A549 (cell line): ENCODE data around the gene DNAJC7. TPM values are rescaled to one million over a fixed set of nuclear protein-coding genes. Genes with fewer than 3 reads are reported as not detected.

Experiments used
- ATAC-seq, 2 experiments: fragments of 200-7000 bp in 1 of 2; fragments of >200 bp in 1 of 2; cut with Nextera tagmentation in 1 of 2; cut with Tn5 transposase in 1 of 2; 3 replicates each; pipeline versions ENCODE4 v1.8.0 to v1.9.1; 2018 to 2020; ENCODE audit warnings: mild to moderate bottlenecking in 1 of 2, moderate library complexity in 1 of 2
- CTCF ChIA-PET: fragments of 300-600 bp; sonication (Branson Sonifier 250); formaldehyde crosslinking; extraction: SDS; loops from one replicate; lab custom pipeline; 2021; ENCODE audit warnings: antibody characterized with exemption, inconsistent platforms; lab: Yijun Ruan, JAX
- POLR2A ChIA-PET: fragments of 350-600 bp; formaldehyde crosslinking; extraction: SDS; loops from one replicate; lab custom pipeline; 2021; ENCODE audit warnings: antibody characterized with exemption, inconsistent platforms; lab: Yijun Ruan, JAX
- DNase-seq, 2 experiments: peaks; one replicate each; pipeline versions ENCODE4 v3.0.0 to v3.0.0-alpha.2; 2011 to 2016; ENCODE audit warnings: low read depth in 1 of 2, low spot score in 1 of 2
- FAIRE-seq: peaks from 2 replicates; lab custom pipeline; 2011; peaks lifted over from hg19 to GRCh38; lab: Jason Lieb, UNC
- H3K27ac ChIP-seq, 2 experiments: fragments of >200 bp; sonication (Bioruptor Twin); formaldehyde crosslinking; 3 replicates each; pipeline ENCODE4 v1.5.1; 2016 to 2017
- H3K4me1 ChIP-seq: fragments of >200 bp; sonication (Bioruptor Twin); formaldehyde crosslinking; 3 replicates; pipeline ENCODE4 v1.6.1; 2016
- H3K4me2 ChIP-seq: fragments of >200 bp; sonication (Bioruptor Twin); formaldehyde crosslinking; 3 replicates; pipeline ENCODE4 v1.6.1; 2016
- H3K4me3 ChIP-seq: fragments of >200 bp; sonication (Bioruptor Twin); formaldehyde crosslinking; 3 replicates; pipeline ENCODE4 v1.5.1; 2016
- H3K9me3 ChIP-seq: fragments of >200 bp; sonication (Bioruptor Twin); formaldehyde crosslinking; 3 replicates; pipeline ENCODE4 v1.6.1; 2016
- CBX8 ChIP-seq: fragments of 200-600 bp; sonication (generic); IDR thresholded peaks from 2 replicates; pipeline ENCODE4 v1.6.1; 2016
- CEBPB ChIP-seq, 2 experiments: fragments of >200 bp in 1 of 2; sonication (Bioruptor Twin) in 1 of 2; formaldehyde crosslinking in 1 of 2; IDR thresholded peaks; 2 replicates each; pipeline ENCODE4 v1.6.1; 2012 to 2016
- CHD4 ChIP-seq: fragments of 200-600 bp; sonication (generic); IDR thresholded peaks from 2 replicates; pipeline ENCODE4 v1.6.1; 2016; ENCODE audit warnings: antibody characterized with exemption, mild to moderate bottlenecking, borderline replicate concordance
- FOSB ChIP-seq: fragments of 250-450 bp; sonication (Bioruptor Pico); IDR thresholded peaks from 2 replicates; pipeline ENCODE4 v1.5.0; 2020; ENCODE audit warnings: mild to moderate bottlenecking, moderate library complexity
- FOXS1 ChIP-seq: fragments of 250-450 bp; sonication (Bioruptor Pico); IDR thresholded peaks from 2 replicates; pipeline ENCODE4 v1.5.0; 2020; ENCODE audit warnings: mild to moderate bottlenecking, moderate library complexity
- HOXA7 ChIP-seq: fragments of 250-450 bp; sonication (Bioruptor Pico); IDR thresholded peaks from 2 replicates; pipeline ENCODE4 v1.5.0; 2020; ENCODE audit warnings: mild to moderate bottlenecking, moderate library complexity
- HOXB5 ChIP-seq: fragments of 250-450 bp; sonication (Bioruptor Pico); IDR thresholded peaks from 2 replicates; pipeline ENCODE4 v1.5.0; 2020; ENCODE audit warnings: mild to moderate bottlenecking, moderate library complexity
- JUNB ChIP-seq: fragments of >200 bp; sonication (Bioruptor Twin); formaldehyde crosslinking; IDR thresholded peaks from 2 replicates; pipeline ENCODE4 v1.6.1; 2016
- KDM5A ChIP-seq: fragments of 200-600 bp; sonication (generic); IDR thresholded peaks from 2 replicates; pipeline ENCODE4 v1.6.1; 2016; ENCODE audit warnings: antibody characterized with exemption, mild to moderate bottlenecking
- MAZ ChIP-seq: fragments of 150-350 bp; IDR thresholded peaks from 2 replicates; pipeline ENCODE4 v1.6.1; 2014; ENCODE audit warnings: antibody characterized with exemption, low read depth, low read length, borderline replicate concordance
- MYC ChIP-seq: IDR thresholded peaks from 2 replicates; pipeline ENCODE4 v1.6.1; 2012; ENCODE audit warnings: mild to moderate bottlenecking, inconsistent platforms, low read length, improper control_type of control experiment, borderline replicate concordance
- NFE2L2 ChIP-seq: fragments of 150-350 bp; conservative IDR thresholded peaks from 2 replicates; pipeline ENCODE4 v1.6.1; 2014; ENCODE audit warnings: low read length
- NPAS2 ChIP-seq: fragments of 250-450 bp; sonication (Bioruptor Pico); IDR thresholded peaks from 2 replicates; pipeline ENCODE4 v1.8.0; 2022; ENCODE audit warnings: mild to moderate bottlenecking, moderate library complexity, borderline replicate concordance
- PHF8 ChIP-seq: fragments of 200-600 bp; sonication (generic); IDR thresholded peaks from 2 replicates; pipeline ENCODE4 v1.6.1; 2016; ENCODE audit warnings: low read depth, mild to moderate bottlenecking, antibody characterized with exemption, moderate library complexity, borderline replicate concordance
- POLR2A ChIP-seq: IDR thresholded peaks from 2 replicates; pipeline ENCODE4 v1.6.1; 2012; ENCODE audit warnings: mild to moderate bottlenecking, low read length
- RAD21 ChIP-seq, 2 experiments: fragments of >200 bp in 1 of 2; sonication (Bioruptor Twin) in 1 of 2; formaldehyde crosslinking in 1 of 2; IDR thresholded peaks in 1 of 2; conservative IDR thresholded peaks in 1 of 2; 2 replicates in 1 of 2; 3 replicates in 1 of 2; pipeline ENCODE4 v1.6.1; 2012 to 2018; ENCODE audit warnings: inconsistent platforms in 1 of 2
- RCOR1 ChIP-seq: fragments of 150-350 bp; IDR thresholded peaks from 2 replicates; pipeline ENCODE4 v1.6.1; 2014; ENCODE audit warnings: antibody characterized with exemption, low read length, low read depth
- RFX5 ChIP-seq: fragments of 450-650 bp; IDR thresholded peaks from 2 replicates; pipeline ENCODE4 v1.7.1; 2014; ENCODE audit warnings: antibody characterized with exemption, mild to moderate bottlenecking, moderate library complexity
- SMC3 ChIP-seq: fragments of >200 bp; sonication (Bioruptor Twin); formaldehyde crosslinking; IDR thresholded peaks from 3 replicates; pipeline ENCODE4 v1.6.1; 2018; ENCODE audit warnings: inconsistent platforms
- SREBF2 ChIP-seq: fragments of 450-650 bp; IDR thresholded peaks from 2 replicates; pipeline ENCODE4 v1.6.1; 2014; ENCODE audit warnings: mild to moderate bottlenecking, moderate library complexity
- TP53 ChIP-seq: fragments of 250-450 bp; sonication (Bioruptor Pico); IDR thresholded peaks from 2 replicates; pipeline ENCODE4 v1.5.0; 2021; ENCODE audit warnings: mild to moderate bottlenecking, moderate library complexity
- ZFP36 ChIP-seq: fragments of 450-650 bp; IDR thresholded peaks from 2 replicates; pipeline ENCODE4 v1.6.1; 2014; ENCODE audit warnings: borderline replicate concordance; ENCODE audit not compliant: partially characterized antibody
- WGBS: methylation state at CpG from one replicate; pipeline ENCODE4 v1.1.6; 2017; ENCODE audit errors: missing lambda C conversion rate; 5-methylcytosine and 5-hydroxymethylcytosine counted together
- polyA plus RNA-seq, 4 experiments: library from polyadenylated mRNA; depleted of rRNA in 3 of 4; stranded (reverse); fragments of >200 nt; fragmentation: RNase III in 1 of 4; extraction: RNeasy Plus Mini Kit Qiagen cat#74134 plus additional on column Dnase treatment in 1 of 4; gene quantifications; 2 replicates in 3 of 4; 3 replicates in 1 of 4; pipeline ENCODE4 v1.2.3, GENCODE V29; 2011 to 2017
- TF ChIP-seq, protein P1 (sequence below): fragments of >200 bp; sonication (Bioruptor Twin); formaldehyde crosslinking; IDR thresholded peaks from 3 replicates; pipeline ENCODE4 v1.5.1; 2016
- TF ChIP-seq, protein P2 (sequence below): fragments of 450-650 bp; IDR thresholded peaks from 2 replicates; pipeline ENCODE4 v1.6.1; 2014; ENCODE audit warnings: antibody characterized with exemption
- TF ChIP-seq, protein P3 (sequence below): fragments of 250-450 bp; sonication (Bioruptor Pico); IDR thresholded peaks from 2 replicates; pipeline ENCODE4 v1.5.0; 2020; ENCODE audit warnings: low read depth, mild to moderate bottlenecking, moderate library complexity
- TF ChIP-seq, protein P4 (sequence below): fragments of 150-350 bp; IDR thresholded peaks from 2 replicates; pipeline ENCODE4 v1.6.1; 2014; ENCODE audit warnings: low read depth, mild to moderate bottlenecking, low read length
- TF ChIP-seq, protein P5 (sequence below): IDR thresholded peaks from 2 replicates; pipeline ENCODE4 v1.6.1; 2012

The DNAJC7 gene
- polyA plus RNA-seq, 2 of the 4 experiments (the other 2 are of a cell fraction) = 95.3 to 148 TPM

DNA sequence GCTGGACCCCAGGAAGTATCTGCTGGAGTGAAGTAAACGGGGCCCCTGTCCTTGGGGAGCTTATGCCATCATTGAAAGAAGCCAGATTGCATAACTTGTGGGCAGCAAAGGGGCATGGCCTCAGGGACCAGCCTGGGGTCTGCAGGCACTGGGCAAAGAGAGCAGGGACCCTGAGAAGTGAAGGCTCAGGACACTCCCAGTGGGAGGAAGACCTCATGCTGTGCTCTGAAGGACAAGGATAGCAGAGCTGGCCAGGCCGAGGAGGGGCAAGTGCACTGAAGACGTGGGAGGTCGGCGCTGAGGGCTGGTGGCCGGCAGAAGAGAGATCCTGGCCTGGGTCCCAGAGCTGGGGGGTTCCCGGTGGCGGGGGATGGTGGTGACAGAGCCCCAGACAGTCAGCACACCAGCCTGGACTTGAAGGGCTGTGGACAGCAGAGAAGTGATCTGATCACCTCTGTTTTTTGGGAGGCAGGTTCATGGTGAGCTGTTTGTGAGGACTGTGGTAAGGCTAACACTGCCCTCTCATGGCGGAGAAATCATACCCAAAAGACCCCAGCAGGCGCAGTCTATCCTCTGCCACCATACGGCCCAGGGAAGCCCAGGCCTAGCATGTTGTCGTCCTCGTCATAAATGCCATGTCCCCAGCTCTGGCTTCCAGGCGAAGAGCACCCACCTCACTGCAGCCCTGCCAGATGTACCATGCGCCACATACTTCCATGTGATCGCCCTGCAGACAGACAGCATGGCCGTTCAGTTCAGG lies 57.7 kb downstream of the DNAJC7 start:
- TF ChIP-seq JUNB (no peak), CEBPB (IDR thresholded peaks at IDR 0.05) (peak in 1 of 2 experiments; percentile 24; a peak in 1 of 4 replicates), SREBF2 (no peak), NFE2L2 (no peak), HOXB5 (no peak), FOSB (no peak), KDM5A (no peak), MYC (no peak), RAD21 (conservative IDR thresholded peaks at IDR 0.05 in 1 of 2, IDR thresholded peaks at IDR 0.05 in 1 of 2) (peak; percentile 88 to 94), SMC3 (peak; percentile 82), NPAS2 (CRISPR knock-in tag) (no peak), TP53 (no peak), POLR2A (no peak), RCOR1 (no peak), MAZ (no peak), CHD4 (no peak), HOXA7 (CRISPR knock-in tag) (no peak), FOXS1 (no peak), ZFP36 (no peak), PHF8 (no peak), RFX5 (no peak), CBX8 (no peak)
- TF ChIP-seq, protein P1, sequence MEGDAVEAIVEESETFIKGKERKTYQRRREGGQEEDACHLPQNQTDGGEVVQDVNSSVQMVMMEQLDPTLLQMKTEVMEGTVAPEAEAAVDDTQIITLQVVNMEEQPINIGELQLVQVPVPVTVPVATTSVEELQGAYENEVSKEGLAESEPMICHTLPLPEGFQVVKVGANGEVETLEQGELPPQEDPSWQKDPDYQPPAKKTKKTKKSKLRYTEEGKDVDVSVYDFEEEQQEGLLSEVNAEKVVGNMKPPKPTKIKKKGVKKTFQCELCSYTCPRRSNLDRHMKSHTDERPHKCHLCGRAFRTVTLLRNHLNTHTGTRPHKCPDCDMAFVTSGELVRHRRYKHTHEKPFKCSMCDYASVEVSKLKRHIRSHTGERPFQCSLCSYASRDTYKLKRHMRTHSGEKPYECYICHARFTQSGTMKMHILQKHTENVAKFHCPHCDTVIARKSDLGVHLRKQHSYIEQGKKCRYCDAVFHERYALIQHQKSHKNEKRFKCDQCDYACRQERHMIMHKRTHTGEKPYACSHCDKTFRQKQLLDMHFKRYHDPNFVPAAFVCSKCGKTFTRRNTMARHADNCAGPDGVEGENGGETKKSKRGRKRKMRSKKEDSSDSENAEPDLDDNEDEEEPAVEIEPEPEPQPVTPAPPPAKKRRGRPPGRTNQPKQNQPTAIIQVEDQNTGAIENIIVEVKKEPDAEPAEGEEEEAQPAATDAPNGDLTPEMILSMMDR = peak; percentile 84
- TF ChIP-seq, protein P2, sequence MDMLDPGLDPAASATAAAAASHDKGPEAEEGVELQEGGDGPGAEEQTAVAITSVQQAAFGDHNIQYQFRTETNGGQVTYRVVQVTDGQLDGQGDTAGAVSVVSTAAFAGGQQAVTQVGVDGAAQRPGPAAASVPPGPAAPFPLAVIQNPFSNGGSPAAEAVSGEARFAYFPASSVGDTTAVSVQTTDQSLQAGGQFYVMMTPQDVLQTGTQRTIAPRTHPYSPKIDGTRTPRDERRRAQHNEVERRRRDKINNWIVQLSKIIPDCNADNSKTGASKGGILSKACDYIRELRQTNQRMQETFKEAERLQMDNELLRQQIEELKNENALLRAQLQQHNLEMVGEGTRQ = no peak
- TF ChIP-seq, protein P3, sequence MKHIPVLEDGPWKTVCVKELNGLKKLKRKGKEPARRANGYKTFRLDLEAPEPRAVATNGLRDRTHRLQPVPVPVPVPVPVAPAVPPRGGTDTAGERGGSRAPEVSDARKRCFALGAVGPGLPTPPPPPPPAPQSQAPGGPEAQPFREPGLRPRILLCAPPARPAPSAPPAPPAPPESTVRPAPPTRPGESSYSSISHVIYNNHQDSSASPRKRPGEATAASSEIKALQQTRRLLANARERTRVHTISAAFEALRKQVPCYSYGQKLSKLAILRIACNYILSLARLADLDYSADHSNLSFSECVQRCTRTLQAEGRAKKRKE (CRISPR knock-in tag) = no peak
- TF ChIP-seq, protein P4, sequence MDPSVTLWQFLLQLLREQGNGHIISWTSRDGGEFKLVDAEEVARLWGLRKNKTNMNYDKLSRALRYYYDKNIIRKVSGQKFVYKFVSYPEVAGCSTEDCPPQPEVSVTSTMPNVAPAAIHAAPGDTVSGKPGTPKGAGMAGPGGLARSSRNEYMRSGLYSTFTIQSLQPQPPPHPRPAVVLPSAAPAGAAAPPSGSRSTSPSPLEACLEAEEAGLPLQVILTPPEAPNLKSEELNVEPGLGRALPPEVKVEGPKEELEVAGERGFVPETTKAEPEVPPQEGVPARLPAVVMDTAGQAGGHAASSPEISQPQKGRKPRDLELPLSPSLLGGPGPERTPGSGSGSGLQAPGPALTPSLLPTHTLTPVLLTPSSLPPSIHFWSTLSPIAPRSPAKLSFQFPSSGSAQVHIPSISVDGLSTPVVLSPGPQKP = no peak
- TF ChIP-seq, protein P5, sequence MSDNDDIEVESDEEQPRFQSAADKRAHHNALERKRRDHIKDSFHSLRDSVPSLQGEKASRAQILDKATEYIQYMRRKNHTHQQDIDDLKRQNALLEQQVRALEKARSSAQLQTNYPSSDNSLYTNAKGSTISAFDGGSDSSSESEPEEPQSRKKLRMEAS = 0 out of 2 replicates have a peak, but pooled peaks have one; percentile 22
- Histone ChIP-seq H3K27ac (peak overlapping the region in 1 of 2 experiments; percentile 72; a peak in 3 of 6 replicates), H3K9me3 (no peaks in the 10 kb centered on the region), H3K4me3 (no peak overlapping the region), H3K4me2 (no peak overlapping the region), H3K4me1 (peaks cover 7% of the 10 kb centered on the region; the same call in 2 of the 3 replicates)
- no peak for FAIRE-seq
- CTCF ChIA-PET = interaction anchor here (0.5 to 29.5 kb wide), 68 partner anchors 9 to 268 kb away, joined by 3 to 378 read pairs (median 4); partner anchors contain the start of genes ACLY, DHX58, DNAJC7 and HAP1
- DNase-seq = peak; percentile 76 to 82
- ATAC-seq = peak; percentile 79 to 89
- POLR2A ChIA-PET = interaction anchor here (0.5 to 1.0 kb wide), 5 partner anchors 29 to 263 kb away, joined by 3 to 7 read pairs (median 4); partner anchors contain the start of genes JUP and ODAD4
- WGBS = 46% methylated on average over 17 of the region's 17 CpGs
